Measurements from ENCODE around the gene IQCK.

IQCK gene

DNA sequence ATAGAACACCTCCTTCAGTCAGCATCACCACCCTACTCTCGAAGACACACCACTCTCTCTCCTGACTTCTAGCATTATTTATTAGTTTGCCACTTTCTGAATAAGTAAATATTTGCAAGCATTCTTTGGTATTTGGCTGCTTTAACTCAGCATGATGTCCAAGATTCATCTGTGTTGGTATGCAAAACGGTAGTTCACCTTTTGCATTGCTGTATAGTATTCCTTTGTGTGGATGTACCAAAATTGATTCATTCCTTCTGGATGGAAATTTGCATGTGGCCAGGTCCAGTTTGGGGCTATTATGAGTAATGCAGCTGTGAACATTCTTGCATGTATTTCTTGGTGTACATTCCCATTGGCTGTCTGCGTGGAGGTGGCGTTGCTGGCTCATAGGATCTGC is 32.9 kb upstream of the IQCK start:
- POLR2A ChIA-PET = no interaction called here

DNA sequence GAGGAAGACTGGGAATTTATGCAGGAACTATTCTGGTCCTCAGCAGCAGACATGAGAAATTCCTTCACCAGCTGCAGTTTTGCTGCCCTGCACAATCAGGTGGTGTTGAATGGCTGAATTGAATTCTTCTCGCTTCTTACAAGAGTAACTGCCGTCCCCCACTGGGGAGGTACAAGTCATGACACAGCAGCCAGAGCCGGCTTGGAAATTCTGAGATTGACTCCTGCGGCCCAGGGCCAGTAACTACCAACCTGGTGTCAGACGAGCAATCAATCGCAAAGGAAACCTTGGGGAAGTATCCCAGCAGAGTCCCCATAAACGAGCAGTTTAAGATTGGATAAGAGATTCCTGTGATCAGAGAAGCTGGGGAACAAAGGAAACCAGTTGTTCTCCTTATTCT is 30.8 kb upstream of the IQCK start:
- POLR2A ChIA-PET = no interaction called here

More for the DNA sequence above, 32.9 kb upstream of the IQCK start:
- Histone ChIP-seq H3K36me3 (ENCODE audit: control insufficient read depth in 2 of 2, insufficient read depth in 1 of 2, low read length in 2 of 2) (peaks cover 12 to 34% of the 10 kb centered on the region in 2 experiments; a peak in 2 of 3 replicates), H3K27ac (ENCODE audit: extremely low read depth, low read depth, low read length) (no peak overlapping the region), H3K9me3 (ENCODE audit: control insufficient read depth, insufficient read depth, low read depth, low read length) (no peaks in the 10 kb centered on the region), H3K4me1 (ENCODE audit: control insufficient read depth, insufficient read depth, low read length) (no peaks in the 10 kb centered on the region), H3K4me3 (ENCODE audit: low read depth, low read length) (no peak overlapping the region)
- CTCF ChIA-PET = no interaction called here
- TF ChIP-seq, protein P1, sequence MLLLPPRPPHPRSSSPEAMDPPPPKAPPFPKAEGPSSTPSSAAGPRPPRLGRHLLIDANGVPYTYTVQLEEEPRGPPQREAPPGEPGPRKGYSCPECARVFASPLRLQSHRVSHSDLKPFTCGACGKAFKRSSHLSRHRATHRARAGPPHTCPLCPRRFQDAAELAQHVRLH (tag by site-specific recombination; IDR thresholded peaks at IDR 0.05) = 0 out of 2 replicates have a peak, but pooled peaks have one; percentile 46
- peak; percentile 95 for TF ChIP-seq ZNF146 (tag by site-specific recombination; IDR thresholded peaks at IDR 0.05)
- no peak for TF ChIP-seq GLI2 (tag by site-specific recombination; IDR thresholded peaks at IDR 0.05; ENCODE audit: borderline replicate concordance, low read depth)
- TF ChIP-seq OSR2 (tag by site-specific recombination; IDR thresholded peaks at IDR 0.05) = no peak
- TF ChIP-seq, protein P2, sequence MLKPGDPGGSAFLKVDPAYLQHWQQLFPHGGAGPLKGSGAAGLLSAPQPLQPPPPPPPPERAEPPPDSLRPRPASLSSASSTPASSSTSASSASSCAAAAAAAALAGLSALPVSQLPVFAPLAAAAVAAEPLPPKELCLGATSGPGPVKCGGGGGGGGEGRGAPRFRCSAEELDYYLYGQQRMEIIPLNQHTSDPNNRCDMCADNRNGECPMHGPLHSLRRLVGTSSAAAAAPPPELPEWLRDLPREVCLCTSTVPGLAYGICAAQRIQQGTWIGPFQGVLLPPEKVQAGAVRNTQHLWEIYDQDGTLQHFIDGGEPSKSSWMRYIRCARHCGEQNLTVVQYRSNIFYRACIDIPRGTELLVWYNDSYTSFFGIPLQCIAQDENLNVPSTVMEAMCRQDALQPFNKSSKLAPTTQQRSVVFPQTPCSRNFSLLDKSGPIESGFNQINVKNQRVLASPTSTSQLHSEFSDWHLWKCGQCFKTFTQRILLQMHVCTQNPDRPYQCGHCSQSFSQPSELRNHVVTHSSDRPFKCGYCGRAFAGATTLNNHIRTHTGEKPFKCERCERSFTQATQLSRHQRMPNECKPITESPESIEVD (tag by site-specific recombination; IDR thresholded peaks at IDR 0.05) = no peak
- no peak for TF ChIP-seq ZNF23 (tag by site-specific recombination; IDR thresholded peaks at IDR 0.05; ENCODE audit: borderline replicate concordance)
- TF ChIP-seq, protein P3, sequence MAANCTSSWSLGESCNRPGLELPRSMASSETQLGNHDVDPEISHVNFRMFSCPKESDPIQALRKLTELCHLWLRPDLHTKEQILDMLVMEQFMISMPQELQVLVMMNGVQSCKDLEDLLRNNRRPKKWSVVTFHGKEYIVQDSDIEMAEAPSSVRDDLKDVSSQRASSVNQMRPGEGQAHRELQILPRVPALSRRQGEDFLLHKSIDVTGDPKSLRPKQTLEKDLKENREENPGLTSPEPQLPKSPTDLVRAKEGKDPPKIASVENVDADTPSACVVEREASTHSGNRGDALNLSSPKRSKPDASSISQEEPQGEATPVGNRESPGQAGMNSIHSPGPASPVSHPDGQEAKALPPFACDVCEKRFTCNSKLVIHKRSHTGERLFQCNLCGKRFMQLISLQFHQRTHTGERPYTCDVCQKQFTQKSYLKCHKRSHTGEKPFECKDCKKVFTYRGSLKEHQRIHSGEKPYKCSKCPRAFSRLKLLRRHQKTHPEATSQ (tag by site-specific recombination; IDR thresholded peaks at IDR 0.05) = no peak

DNA sequence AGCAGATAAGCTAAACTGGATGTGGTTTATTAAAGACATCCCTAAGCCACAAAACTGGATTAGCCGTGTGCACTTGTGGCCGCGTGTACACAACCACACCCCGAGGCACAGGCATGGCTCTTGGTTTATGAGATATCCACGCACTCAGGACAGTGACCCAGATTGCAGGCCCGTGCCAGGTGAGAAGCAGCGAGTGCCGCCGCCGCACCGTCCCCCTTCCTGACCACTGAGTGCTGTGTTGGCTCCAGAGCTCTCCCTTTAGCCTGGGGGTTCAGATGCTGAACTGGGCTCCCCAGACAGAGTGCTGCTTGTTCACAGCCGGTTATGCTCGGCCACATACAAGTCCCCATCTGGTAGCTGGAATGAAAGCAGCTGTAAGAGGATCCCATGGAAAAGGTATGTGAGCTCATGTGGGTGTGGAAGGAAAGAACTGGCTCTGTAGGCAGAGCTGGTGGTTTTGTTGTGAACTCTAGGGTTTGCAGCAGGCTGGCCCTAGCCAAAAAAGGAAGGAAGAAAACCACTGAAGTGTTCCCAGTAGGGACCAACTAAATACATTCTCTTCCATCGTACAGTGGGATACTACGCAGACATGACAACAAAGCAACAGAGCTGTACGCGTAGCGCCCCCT is 29.6 kb upstream of the IQCK start:
- Histone ChIP-seq H3K27ac (ENCODE audit: extremely low read depth, low read depth, low read length) (no peak overlapping the region), H3K4me3 (ENCODE audit: low read depth, low read length) (no peak overlapping the region), H3K36me3 (ENCODE audit: control insufficient read depth in 2 of 2, insufficient read depth in 1 of 2, low read length in 2 of 2) (peaks cover 6 to 34% of the 10 kb centered on the region in 2 experiments; a peak in 2 of 3 replicates), H3K9me3 (ENCODE audit: control insufficient read depth, insufficient read depth, low read depth, low read length) (no peaks in the 10 kb centered on the region), H3K4me1 (ENCODE audit: control insufficient read depth, insufficient read depth, low read length) (no peaks in the 10 kb centered on the region)
- ChIA-PET CTCF (interaction anchor here (0.7 kb wide), 1 partner anchor 12 kb away, joined by 3 read pairs; no protein-coding TSS in a partner anchor), POLR2A (interaction anchor here (0.7 kb wide), 2 partner anchors 652 to 1413 kb away, joined by 3 to 4 read pairs; no protein-coding TSS in a partner anchor)
- no peak for TF ChIP-seq KLF8 (tag by site-specific recombination; IDR thresholded peaks at IDR 0.05)
- no peak for TF ChIP-seq HOXC10 (CRISPR knock-in tag; IDR thresholded peaks at IDR 0.05)
- no peak for TF ChIP-seq ZNF792 (tag by site-specific recombination; IDR thresholded peaks at IDR 0.05)
- no peak for TF ChIP-seq SCRT2 (tag by site-specific recombination; IDR thresholded peaks at IDR 0.05)
- TF ChIP-seq, protein P4, sequence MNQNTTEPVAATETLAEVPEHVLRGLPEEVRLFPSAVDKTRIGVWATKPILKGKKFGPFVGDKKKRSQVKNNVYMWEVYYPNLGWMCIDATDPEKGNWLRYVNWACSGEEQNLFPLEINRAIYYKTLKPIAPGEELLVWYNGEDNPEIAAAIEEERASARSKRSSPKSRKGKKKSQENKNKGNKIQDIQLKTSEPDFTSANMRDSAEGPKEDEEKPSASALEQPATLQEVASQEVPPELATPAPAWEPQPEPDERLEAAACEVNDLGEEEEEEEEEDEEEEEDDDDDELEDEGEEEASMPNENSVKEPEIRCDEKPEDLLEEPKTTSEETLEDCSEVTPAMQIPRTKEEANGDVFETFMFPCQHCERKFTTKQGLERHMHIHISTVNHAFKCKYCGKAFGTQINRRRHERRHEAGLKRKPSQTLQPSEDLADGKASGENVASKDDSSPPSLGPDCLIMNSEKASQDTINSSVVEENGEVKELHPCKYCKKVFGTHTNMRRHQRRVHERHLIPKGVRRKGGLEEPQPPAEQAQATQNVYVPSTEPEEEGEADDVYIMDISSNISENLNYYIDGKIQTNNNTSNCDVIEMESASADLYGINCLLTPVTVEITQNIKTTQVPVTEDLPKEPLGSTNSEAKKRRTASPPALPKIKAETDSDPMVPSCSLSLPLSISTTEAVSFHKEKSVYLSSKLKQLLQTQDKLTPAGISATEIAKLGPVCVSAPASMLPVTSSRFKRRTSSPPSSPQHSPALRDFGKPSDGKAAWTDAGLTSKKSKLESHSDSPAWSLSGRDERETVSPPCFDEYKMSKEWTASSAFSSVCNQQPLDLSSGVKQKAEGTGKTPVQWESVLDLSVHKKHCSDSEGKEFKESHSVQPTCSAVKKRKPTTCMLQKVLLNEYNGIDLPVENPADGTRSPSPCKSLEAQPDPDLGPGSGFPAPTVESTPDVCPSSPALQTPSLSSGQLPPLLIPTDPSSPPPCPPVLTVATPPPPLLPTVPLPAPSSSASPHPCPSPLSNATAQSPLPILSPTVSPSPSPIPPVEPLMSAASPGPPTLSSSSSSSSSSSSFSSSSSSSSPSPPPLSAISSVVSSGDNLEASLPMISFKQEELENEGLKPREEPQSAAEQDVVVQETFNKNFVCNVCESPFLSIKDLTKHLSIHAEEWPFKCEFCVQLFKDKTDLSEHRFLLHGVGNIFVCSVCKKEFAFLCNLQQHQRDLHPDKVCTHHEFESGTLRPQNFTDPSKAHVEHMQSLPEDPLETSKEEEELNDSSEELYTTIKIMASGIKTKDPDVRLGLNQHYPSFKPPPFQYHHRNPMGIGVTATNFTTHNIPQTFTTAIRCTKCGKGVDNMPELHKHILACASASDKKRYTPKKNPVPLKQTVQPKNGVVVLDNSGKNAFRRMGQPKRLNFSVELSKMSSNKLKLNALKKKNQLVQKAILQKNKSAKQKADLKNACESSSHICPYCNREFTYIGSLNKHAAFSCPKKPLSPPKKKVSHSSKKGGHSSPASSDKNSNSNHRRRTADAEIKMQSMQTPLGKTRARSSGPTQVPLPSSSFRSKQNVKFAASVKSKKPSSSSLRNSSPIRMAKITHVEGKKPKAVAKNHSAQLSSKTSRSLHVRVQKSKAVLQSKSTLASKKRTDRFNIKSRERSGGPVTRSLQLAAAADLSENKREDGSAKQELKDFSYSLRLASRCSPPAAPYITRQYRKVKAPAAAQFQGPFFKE (tag by site-specific recombination; IDR thresholded peaks at IDR 0.05; ENCODE audit: borderline replicate concordance) = no peak
- TF ChIP-seq ZSCAN23 (tag by site-specific recombination; IDR thresholded peaks at IDR 0.05) = no peak
- TF ChIP-seq ZNF707 (tag by site-specific recombination; IDR thresholded peaks at IDR 0.05) = no peak
- TF ChIP-seq ZNF23 (tag by site-specific recombination; IDR thresholded peaks at IDR 0.05; ENCODE audit: borderline replicate concordance) = no peak
- TF ChIP-seq ZNF585B (tag by site-specific recombination; IDR thresholded peaks at IDR 0.05) = no peak

More for the DNA sequence above, 30.8 kb upstream of the IQCK start:
- no peaks in the 10 kb centered on the region for H3K9me3 ChIP-seq (ENCODE audit: control insufficient read depth, insufficient read depth, low read depth, low read length)
- CTCF ChIA-PET = no interaction called here
- no peak for TF ChIP-seq ZNF302 (tag by site-specific recombination; IDR thresholded peaks at IDR 0.05; ENCODE audit: low read depth)
- no peak for TF ChIP-seq SP2 (tag by site-specific recombination; IDR thresholded peaks at IDR 0.05)
- no peak for TF ChIP-seq ZNF610 (tag by site-specific recombination; IDR thresholded peaks at IDR 0.05; ENCODE audit: borderline replicate concordance)
- no peak for TF ChIP-seq ZNF521 (tag by site-specific recombination; IDR thresholded peaks at IDR 0.05)
- no peak for TF ChIP-seq SALL2 (tag by site-specific recombination; IDR thresholded peaks at IDR 0.05; ENCODE audit: borderline replicate concordance)
- TF ChIP-seq WT1 (tag by site-specific recombination; IDR thresholded peaks at IDR 0.05) = no peak
- TF ChIP-seq GLI4 (tag by site-specific recombination; IDR thresholded peaks at IDR 0.05) = no peak
- TF ChIP-seq ZNF221 (tag by site-specific recombination; IDR thresholded peaks at IDR 0.05; ENCODE audit: borderline replicate concordance) = no peak
- TF ChIP-seq ZNF510 (tag by site-specific recombination; IDR thresholded peaks at IDR 0.05; ENCODE audit: insufficient replicate concordance) = no peak
- TF ChIP-seq, protein P5, sequence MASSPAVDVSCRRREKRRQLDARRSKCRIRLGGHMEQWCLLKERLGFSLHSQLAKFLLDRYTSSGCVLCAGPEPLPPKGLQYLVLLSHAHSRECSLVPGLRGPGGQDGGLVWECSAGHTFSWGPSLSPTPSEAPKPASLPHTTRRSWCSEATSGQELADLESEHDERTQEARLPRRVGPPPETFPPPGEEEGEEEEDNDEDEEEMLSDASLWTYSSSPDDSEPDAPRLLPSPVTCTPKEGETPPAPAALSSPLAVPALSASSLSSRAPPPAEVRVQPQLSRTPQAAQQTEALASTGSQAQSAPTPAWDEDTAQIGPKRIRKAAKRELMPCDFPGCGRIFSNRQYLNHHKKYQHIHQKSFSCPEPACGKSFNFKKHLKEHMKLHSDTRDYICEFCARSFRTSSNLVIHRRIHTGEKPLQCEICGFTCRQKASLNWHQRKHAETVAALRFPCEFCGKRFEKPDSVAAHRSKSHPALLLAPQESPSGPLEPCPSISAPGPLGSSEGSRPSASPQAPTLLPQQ (tag by site-specific recombination; IDR thresholded peaks at IDR 0.05) = no peak
- TF ChIP-seq ZNF785 (tag by site-specific recombination; IDR thresholded peaks at IDR 0.05) = no peak
- no peak overlapping the region for H3K4me3 ChIP-seq (ENCODE audit: low read depth, low read length)
- peaks cover 12 to 36% of the 10 kb centered on the region in 2 experiments; a peak in 2 of 3 replicates for H3K36me3 ChIP-seq (ENCODE audit: control insufficient read depth in 2 of 2, insufficient read depth in 1 of 2, low read length in 2 of 2)
- no peak overlapping the region for H3K27ac ChIP-seq (ENCODE audit: extremely low read depth, low read depth, low read length)
- no peaks in the 10 kb centered on the region for H3K4me1 ChIP-seq (ENCODE audit: control insufficient read depth, insufficient read depth, low read length)

All from HEK293 (cell line).